Mucosa of rectum (tissue), 2 donors: ENCODE measurements around the gene INCENP.

Experiments
- H3K27ac ChIP-seq, 2 donors: one replicate each; pipeline ENCODE4 v1.7.0; 2013; ENCODE audit warnings: inconsistent platforms in 2 of 2, low read depth in 2 of 2, low read length in 2 of 2
- H3K27me3 ChIP-seq, 2 donors: one replicate each; pipeline ENCODE4 v1.7.0; 2013; ENCODE audit warnings: low read length in 2 of 2; ENCODE audit not compliant: control insufficient read depth in 2 of 2, insufficient read depth in 2 of 2
- H3K36me3 ChIP-seq, 2 donors: one replicate each; pipeline ENCODE4 v1.7.0; 2013; ENCODE audit warnings: low read length in 2 of 2; ENCODE audit not compliant: control insufficient read depth in 2 of 2, insufficient read depth in 2 of 2
- H3K4me1 ChIP-seq, 2 donors: one replicate each; pipeline ENCODE4 v1.7.0; 2013; ENCODE audit warnings: low read length in 2 of 2, mild to moderate bottlenecking in 1 of 2; ENCODE audit not compliant: control insufficient read depth in 2 of 2, insufficient read depth in 2 of 2
- H3K4me3 ChIP-seq, 2 donors: one replicate each; pipeline ENCODE4 v1.7.0; 2013; ENCODE audit warnings: low read length in 2 of 2
- H3K9ac ChIP-seq, 2 donors: one replicate each; pipeline ENCODE4 v1.7.0; 2013; ENCODE audit warnings: low read length in 2 of 2, low read depth in 1 of 2, mild to moderate bottlenecking in 1 of 2
- H3K9me3 ChIP-seq, 2 donors: one replicate each; pipeline ENCODE4 v1.7.0; 2013; ENCODE audit warnings: low read length in 2 of 2; ENCODE audit not compliant: control insufficient read depth in 2 of 2
- donor health status: healthy.
- donor health status: Normal muscosa, but diverticular disease.

Gene INCENP

GRCh38 chr11:62141111-62142042 lies 17.6 kb downstream of the INCENP start:
- no peaks in the 10 kb centered on the region for H3K27me3 ChIP-seq
- no peak overlapping the region for H3K4me3 ChIP-seq
- H3K9me3 ChIP-seq: no peaks in the 10 kb centered on the region
- no peak overlapping the region for H3K9ac ChIP-seq
- no peak overlapping the region for H3K27ac ChIP-seq
- peaks cover 37 to 66% of the 10 kb centered on the region in 2 donors for H3K36me3 ChIP-seq
- H3K4me1 ChIP-seq: peaks cover 0 to 2% of the 10 kb centered on the region in 2 donors

DNA sequence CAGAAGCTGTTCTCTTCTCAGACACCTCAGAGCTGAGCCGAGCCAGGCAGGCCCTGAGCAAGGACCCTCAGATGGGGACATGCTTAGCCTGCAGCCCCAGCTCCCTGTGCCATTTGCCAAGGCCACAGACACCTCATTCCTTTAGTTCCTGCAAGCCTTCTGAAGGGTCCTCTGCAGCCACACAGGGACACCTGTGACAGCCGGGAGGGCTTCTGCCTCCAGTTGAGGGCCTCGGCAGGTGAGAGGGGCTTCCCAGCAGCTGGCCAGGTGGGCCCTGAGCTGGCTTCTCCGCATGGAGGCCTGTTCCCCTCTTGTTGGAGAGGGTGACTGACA lies 18.2 kb downstream of the INCENP start:
- Histone ChIP-seq H3K9ac (no peak overlapping the region), H3K4me3 (no peak overlapping the region), H3K4me1 (peaks cover 0 to 2% of the 10 kb centered on the region in 2 donors), H3K36me3 (peaks cover 41 to 69% of the 10 kb centered on the region in 2 donors), H3K27me3 (no peaks in the 10 kb centered on the region), H3K9me3 (no peaks in the 10 kb centered on the region), H3K27ac (no peak overlapping the region)

DNA sequence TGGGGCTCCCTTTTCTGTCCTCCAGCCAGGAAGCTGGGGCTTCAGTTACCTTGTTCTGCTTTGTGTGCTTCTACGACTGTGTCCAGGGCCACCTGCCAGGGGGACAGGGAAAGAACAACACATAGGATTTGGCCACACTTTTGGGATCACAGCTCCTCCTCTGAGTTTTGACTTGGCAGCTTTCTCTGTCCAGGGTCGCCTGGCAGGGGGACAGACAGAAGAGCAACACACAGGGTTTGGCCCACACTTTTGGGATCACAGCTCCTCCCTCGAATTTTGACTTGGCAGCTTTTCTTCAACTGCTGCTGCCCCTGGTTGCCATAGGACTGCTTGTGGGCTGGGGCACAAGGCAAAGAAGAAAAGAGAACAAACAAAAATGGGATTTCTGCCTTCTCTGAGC lies 19.1 kb downstream of the INCENP start:
- Histone ChIP-seq H3K27ac (no peak overlapping the region), H3K36me3 (peaks cover 48 to 75% of the 10 kb centered on the region in 2 donors), H3K4me1 (peaks cover 0 to 2% of the 10 kb centered on the region in 2 donors), H3K9ac (no peak overlapping the region), H3K4me3 (no peak overlapping the region), H3K9me3 (no peaks in the 10 kb centered on the region), H3K27me3 (no peaks in the 10 kb centered on the region)

- H3K9ac ChIP-seq: no peak overlapping the region
- H3K4me1 ChIP-seq: peaks cover 0 to 2% of the 10 kb centered on the region in 2 donors
- no peak overlapping the region for H3K27ac ChIP-seq
- peaks cover 52 to 75% of the 10 kb centered on the region in 2 donors for H3K36me3 ChIP-seq
- H3K4me3 ChIP-seq: no peak overlapping the region
- H3K9me3 ChIP-seq: no peaks in the 10 kb centered on the region
- no peaks in the 10 kb centered on the region for H3K27me3 ChIP-seq
Measured at GRCh38 chr11:62143727-62144126, 19.9 kb downstream of the INCENP start.

DNA sequence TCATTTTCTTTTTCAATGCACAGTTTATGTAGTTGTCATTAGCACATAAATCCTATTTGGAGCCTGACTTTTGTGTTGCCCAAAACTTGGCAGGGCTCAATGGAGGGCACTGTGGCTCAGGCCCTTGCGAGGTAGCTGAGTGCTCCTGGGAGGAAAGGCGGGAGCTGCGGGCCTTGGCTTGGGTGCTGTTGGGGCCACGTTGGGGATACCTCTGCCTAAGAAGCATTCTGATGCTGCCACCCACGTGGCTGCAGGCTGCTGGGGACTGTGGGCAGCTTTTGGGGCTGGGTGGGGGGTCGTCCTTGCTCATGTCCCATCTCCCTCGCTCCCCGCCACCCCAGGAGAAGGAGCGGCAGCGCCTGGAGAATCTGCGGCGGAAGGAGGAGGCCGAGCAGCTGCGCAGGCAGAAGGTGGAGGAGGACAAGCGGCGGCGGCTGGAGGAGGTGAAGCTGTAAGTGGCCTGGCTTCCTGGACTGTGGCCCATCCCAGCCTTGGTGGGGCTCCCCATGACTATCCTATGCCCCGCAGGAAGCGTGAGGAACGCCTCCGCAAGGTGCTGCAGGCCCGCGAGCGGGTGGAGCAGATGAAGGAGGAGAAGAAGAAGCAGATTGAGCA lies 20.9 kb downstream of the INCENP start:
- Histone ChIP-seq H3K4me1 (peaks cover 0 to 2% of the 10 kb centered on the region in 2 donors), H3K9me3 (no peaks in the 10 kb centered on the region), H3K27me3 (no peaks in the 10 kb centered on the region), H3K36me3 (peaks cover 56 to 71% of the 10 kb centered on the region in 2 donors), H3K4me3 (no peak overlapping the region), H3K9ac (no peak overlapping the region), H3K27ac (no peak overlapping the region)

DNA sequence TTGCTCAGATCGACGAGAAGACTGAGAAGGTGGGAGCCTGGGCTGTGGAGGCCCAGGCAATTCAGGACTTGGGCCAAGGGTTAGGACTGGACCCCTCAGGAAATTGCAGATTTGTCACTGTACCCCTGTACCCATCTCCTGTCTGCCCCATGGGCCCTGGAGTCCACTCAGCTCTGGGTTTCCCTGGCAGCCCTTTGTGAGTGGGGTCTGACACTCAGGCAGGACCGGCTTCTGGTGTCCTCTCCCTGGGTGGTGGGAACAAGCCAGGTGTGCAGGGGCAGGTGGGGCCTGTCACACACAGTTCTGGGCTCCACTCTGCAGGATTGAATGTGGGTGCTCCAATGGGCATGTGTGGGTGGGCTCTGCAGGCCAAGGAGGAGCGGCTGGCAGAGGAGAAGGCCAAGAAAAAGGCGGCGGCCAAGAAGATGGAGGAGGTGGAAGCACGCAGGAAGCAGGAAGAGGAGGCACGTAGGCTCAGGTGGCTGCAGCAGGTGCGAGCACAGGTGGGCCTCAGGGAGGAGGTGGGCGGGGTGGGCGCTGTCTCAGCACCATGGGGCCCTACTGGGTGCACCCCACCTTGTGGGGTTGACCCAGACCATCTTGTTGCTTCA lies 21.6 kb downstream of the INCENP start:
- peaks cover 60 to 71% of the 10 kb centered on the region in 2 donors for H3K36me3 ChIP-seq
- H3K9ac ChIP-seq: no peak overlapping the region
- peaks cover 0 to 2% of the 10 kb centered on the region in 2 donors for H3K4me1 ChIP-seq
- H3K4me3 ChIP-seq: no peak overlapping the region
- no peaks in the 10 kb centered on the region for H3K27me3 ChIP-seq
- no peaks in the 10 kb centered on the region for H3K9me3 ChIP-seq
- H3K27ac ChIP-seq: no peak overlapping the region

GRCh38 chr11:62146476-62147200 lies 22.8 kb downstream of the INCENP start:
- no peaks in the 10 kb centered on the region for H3K27me3 ChIP-seq
- no peaks in the 10 kb centered on the region for H3K9me3 ChIP-seq
- H3K36me3 ChIP-seq: peaks cover 58 to 73% of the 10 kb centered on the region in 2 donors
- peaks cover 0 to 2% of the 10 kb centered on the region in 2 donors for H3K4me1 ChIP-seq
- no peak overlapping the region for H3K4me3 ChIP-seq
- H3K9ac ChIP-seq: no peak overlapping the region
- H3K27ac ChIP-seq: no peak overlapping the region

GRCh38 chr11:62147545-62147944 lies 23.7 kb downstream of the INCENP start:
- Histone ChIP-seq H3K36me3 (peaks cover 56 to 72% of the 10 kb centered on the region in 2 donors), H3K4me1 (peaks cover 0 to 2% of the 10 kb centered on the region in 2 donors), H3K9ac (no peak overlapping the region), H3K27ac (no peak overlapping the region), H3K9me3 (no peaks in the 10 kb centered on the region), H3K27me3 (no peaks in the 10 kb centered on the region), H3K4me3 (no peak overlapping the region)

GRCh38 chr11:62148271-62148980 lies 24.6 kb downstream of the INCENP start:
- Histone ChIP-seq H3K27ac (no peak overlapping the region), H3K9ac (no peak overlapping the region), H3K27me3 (no peaks in the 10 kb centered on the region)

More at GRCh38 chr11:62148271-62148980, 24.6 kb downstream of the INCENP start:
- peaks cover 0 to 2% of the 10 kb centered on the region in 2 donors for H3K4me1 ChIP-seq
- no peaks in the 10 kb centered on the region for H3K9me3 ChIP-seq
- no peak overlapping the region for H3K4me3 ChIP-seq
- H3K36me3 ChIP-seq: peaks cover 56 to 71% of the 10 kb centered on the region in 2 donors
